ENCODE measurements around the gene GABRR3. TPM values are rescaled to one million over a fixed set of nuclear protein-coding genes. Genes with fewer than 3 reads are reported as not detected.

The GABRR3 gene
- total RNA-seq, 1 experiment from 2014 or later: not detected

- in situ Hi-C loops (cut with HindIII; ENCODE audit: low pct_unique_long_range_greater_than_20kb, low sequenced_read_pairs): no loop called here
- Histone ChIP-seq H3K27ac (ENCODE audit: low read length) (no peak overlapping the region), H3K27me3 (ENCODE audit: control insufficient read depth, insufficient read depth, low read length) (peaks cover 7% of the 10 kb centered on the region), H3K4me1 (ENCODE audit: control insufficient read depth, insufficient read depth, low read length) (no peaks in the 10 kb centered on the region), H3K9me3 (ENCODE audit: control insufficient read depth, insufficient read depth, low read depth, low read length) (no peaks in the 10 kb centered on the region), H3K36me3 (ENCODE audit: control insufficient read depth, insufficient read depth, low read length) (no peaks in the 10 kb centered on the region), H3K4me3 (ENCODE audit: low read depth in 2 of 2, low read length in 2 of 2) (no peak overlapping the region)
- ATAC-seq (no peak), DNase-seq (ENCODE audit: low read depth, low spot score) (no peak)
- no peak for TF ChIP-seq SIN3A (IDR thresholded peaks at IDR 0.05; ENCODE audit: borderline replicate concordance, insufficient read depth, low read depth, low read length)
- no peak for TF ChIP-seq POLR2AphosphoS5 (IDR thresholded peaks at IDR 0.05; ENCODE audit: low read depth, low read length)
- TF ChIP-seq, protein P1, sequence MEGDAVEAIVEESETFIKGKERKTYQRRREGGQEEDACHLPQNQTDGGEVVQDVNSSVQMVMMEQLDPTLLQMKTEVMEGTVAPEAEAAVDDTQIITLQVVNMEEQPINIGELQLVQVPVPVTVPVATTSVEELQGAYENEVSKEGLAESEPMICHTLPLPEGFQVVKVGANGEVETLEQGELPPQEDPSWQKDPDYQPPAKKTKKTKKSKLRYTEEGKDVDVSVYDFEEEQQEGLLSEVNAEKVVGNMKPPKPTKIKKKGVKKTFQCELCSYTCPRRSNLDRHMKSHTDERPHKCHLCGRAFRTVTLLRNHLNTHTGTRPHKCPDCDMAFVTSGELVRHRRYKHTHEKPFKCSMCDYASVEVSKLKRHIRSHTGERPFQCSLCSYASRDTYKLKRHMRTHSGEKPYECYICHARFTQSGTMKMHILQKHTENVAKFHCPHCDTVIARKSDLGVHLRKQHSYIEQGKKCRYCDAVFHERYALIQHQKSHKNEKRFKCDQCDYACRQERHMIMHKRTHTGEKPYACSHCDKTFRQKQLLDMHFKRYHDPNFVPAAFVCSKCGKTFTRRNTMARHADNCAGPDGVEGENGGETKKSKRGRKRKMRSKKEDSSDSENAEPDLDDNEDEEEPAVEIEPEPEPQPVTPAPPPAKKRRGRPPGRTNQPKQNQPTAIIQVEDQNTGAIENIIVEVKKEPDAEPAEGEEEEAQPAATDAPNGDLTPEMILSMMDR (IDR thresholded peaks at IDR 0.05): no peak
- no peak for TF ChIP-seq TCF7L2 (IDR thresholded peaks at IDR 0.05; ENCODE audit: low read depth, low read length)
- TF ChIP-seq, protein P2, sequence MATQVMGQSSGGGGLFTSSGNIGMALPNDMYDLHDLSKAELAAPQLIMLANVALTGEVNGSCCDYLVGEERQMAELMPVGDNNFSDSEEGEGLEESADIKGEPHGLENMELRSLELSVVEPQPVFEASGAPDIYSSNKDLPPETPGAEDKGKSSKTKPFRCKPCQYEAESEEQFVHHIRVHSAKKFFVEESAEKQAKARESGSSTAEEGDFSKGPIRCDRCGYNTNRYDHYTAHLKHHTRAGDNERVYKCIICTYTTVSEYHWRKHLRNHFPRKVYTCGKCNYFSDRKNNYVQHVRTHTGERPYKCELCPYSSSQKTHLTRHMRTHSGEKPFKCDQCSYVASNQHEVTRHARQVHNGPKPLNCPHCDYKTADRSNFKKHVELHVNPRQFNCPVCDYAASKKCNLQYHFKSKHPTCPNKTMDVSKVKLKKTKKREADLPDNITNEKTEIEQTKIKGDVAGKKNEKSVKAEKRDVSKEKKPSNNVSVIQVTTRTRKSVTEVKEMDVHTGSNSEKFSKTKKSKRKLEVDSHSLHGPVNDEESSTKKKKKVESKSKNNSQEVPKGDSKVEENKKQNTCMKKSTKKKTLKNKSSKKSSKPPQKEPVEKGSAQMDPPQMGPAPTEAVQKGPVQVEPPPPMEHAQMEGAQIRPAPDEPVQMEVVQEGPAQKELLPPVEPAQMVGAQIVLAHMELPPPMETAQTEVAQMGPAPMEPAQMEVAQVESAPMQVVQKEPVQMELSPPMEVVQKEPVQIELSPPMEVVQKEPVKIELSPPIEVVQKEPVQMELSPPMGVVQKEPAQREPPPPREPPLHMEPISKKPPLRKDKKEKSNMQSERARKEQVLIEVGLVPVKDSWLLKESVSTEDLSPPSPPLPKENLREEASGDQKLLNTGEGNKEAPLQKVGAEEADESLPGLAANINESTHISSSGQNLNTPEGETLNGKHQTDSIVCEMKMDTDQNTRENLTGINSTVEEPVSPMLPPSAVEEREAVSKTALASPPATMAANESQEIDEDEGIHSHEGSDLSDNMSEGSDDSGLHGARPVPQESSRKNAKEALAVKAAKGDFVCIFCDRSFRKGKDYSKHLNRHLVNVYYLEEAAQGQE (IDR thresholded peaks at IDR 0.05; ENCODE audit: insufficient read depth in 1 of 2, low read depth in 2 of 2, low read length in 1 of 2): no peak
- BruUV-seq (replicated peaks): no TSS peak
- CTCF ChIA-PET: no interaction called here
- intact Hi-C loops (cut with micrococcal nuclease; ENCODE audit: unreplicated experiment): no loop called here
- POLR2A ChIA-PET: no interaction called here
Observed at GRCh38 chr3:97988784-97989568, 46.1 kb downstream of the GABRR3 start.

DNA sequence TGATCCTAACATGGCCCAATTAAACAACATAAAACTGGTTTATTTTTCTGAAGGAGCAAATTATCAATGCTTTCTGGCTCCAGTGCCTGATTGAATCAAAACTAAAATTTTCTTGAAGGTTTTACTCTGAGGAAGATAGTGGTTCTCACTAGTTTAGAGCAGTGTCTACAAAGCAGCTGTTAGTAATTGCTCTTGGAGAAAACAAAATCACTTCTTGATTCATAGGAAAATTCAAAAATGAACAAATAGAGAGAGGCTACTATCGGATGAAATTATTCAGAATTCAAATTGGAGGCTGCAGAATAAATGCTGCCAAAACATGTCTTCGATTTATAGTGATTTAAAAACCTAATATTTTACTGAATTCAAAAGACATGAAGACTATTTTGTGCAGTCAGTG is 47.8 kb downstream of the GABRR3 start:
- in situ Hi-C loops (cut with HindIII; ENCODE audit: low pct_unique_long_range_greater_than_20kb, low sequenced_read_pairs): no loop called here
- ChIA-PET POLR2A (no interaction called here), CTCF (no interaction called here)
- no peak for DNase-seq (ENCODE audit: low read depth, low spot score)
- ATAC-seq: no peak
- H3K27me3 ChIP-seq (ENCODE audit: control insufficient read depth, insufficient read depth, low read length): peaks cover 12% of the 10 kb centered on the region
- TF ChIP-seq POLR2AphosphoS5 (IDR thresholded peaks at IDR 0.05; ENCODE audit: low read depth, low read length) (no peak), TCF7L2 (IDR thresholded peaks at IDR 0.05; ENCODE audit: low read depth, low read length) (no peak), SIN3A (IDR thresholded peaks at IDR 0.05; ENCODE audit: borderline replicate concordance, insufficient read depth, low read depth, low read length) (no peak)
- TF ChIP-seq, protein P2 (IDR thresholded peaks at IDR 0.05; ENCODE audit: insufficient read depth in 1 of 2, low read depth in 2 of 2, low read length in 1 of 2): no peak
- TF ChIP-seq, protein P1 (IDR thresholded peaks at IDR 0.05): no peak
- no peak overlapping the region for H3K27ac ChIP-seq (ENCODE audit: low read length)
- intact Hi-C loops (cut with micrococcal nuclease; ENCODE audit: unreplicated experiment): no loop called here
- H3K4me1 ChIP-seq (ENCODE audit: control insufficient read depth, insufficient read depth, low read length): no peaks in the 10 kb centered on the region
- no peaks in the 10 kb centered on the region for H3K36me3 ChIP-seq (ENCODE audit: control insufficient read depth, insufficient read depth, low read length)
- no peaks in the 10 kb centered on the region for H3K9me3 ChIP-seq (ENCODE audit: control insufficient read depth, insufficient read depth, low read depth, low read length)
- H3K4me3 ChIP-seq (ENCODE audit: low read depth in 2 of 2, low read length in 2 of 2): no peak overlapping the region
- no TSS peak for BruUV-seq (replicated peaks)

All from Panc1 (cell line).